SK-N-SH (cell line): ENCODE measurements around the gene EVC. TPM values are rescaled to one million over a fixed set of nuclear protein-coding genes. Genes with fewer than 3 reads are reported as not detected.

ENCODE experiments used
- CTCF ChIA-PET: fragments of 300-600, 350-600 bp; formaldehyde crosslinking; extraction: SDS; loops from one replicate; lab custom pipeline; 2021; lab: Yijun Ruan, JAX
- POLR2A ChIA-PET: fragments of 350-600 bp; sonication (Branson Sonifier 250); formaldehyde crosslinking; extraction: SDS; loops from one replicate; lab custom pipeline; 2020; ENCODE audit warnings: antibody characterized with exemption, inconsistent platforms; lab: Yijun Ruan, JAX
- DNase-seq: peaks from one replicate; pipeline ENCODE4 v3.0.0; 2012
- H2AFZ ChIP-seq: fragments of 200-600 bp; sonication (generic); 2 replicates; pipeline ENCODE4 v1.8.1; 2016; ENCODE audit warnings: antibody characterized with exemption, mild to moderate bottlenecking, low read depth
- H3F3A ChIP-seq: fragments of 200-600 bp; sonication (generic); replicated peaks from 2 replicates; pipeline ENCODE3; 2016; ENCODE audit warnings: antibody characterized with exemption, mild to moderate bottlenecking; ENCODE audit not compliant: insufficient read depth
- H3K27ac ChIP-seq, 2 experiments: fragments of 200-500 bp in 1 of 2; fragments of 200-600 bp in 1 of 2; sonication (Bioruptor generic) in 1 of 2; sonication (generic), shearing (Covaris generic) in 1 of 2; 2 replicates each; pipeline versions ENCODE4 v1.5.1 to v1.6.1; 2014 to 2016; ENCODE audit warnings: low read depth in 2 of 2, inconsistent platforms in 1 of 2, low read length in 1 of 2, mild to moderate bottlenecking in 1 of 2, mixed read lengths in 1 of 2
- H3K27me3 ChIP-seq: fragments of 200-600 bp; sonication (generic), shearing (Covaris generic); 2 replicates; pipeline ENCODE4 v1.6.1; 2016; ENCODE audit warnings: mixed run types; ENCODE audit not compliant: insufficient read depth
- H3K36me3 ChIP-seq, 2 experiments: fragments of 200-500 bp in 1 of 2; fragments of 200-600 bp in 1 of 2; sonication (Bioruptor generic) in 1 of 2; sonication (generic) in 1 of 2; replicated peaks in 1 of 2; 2 replicates each; pipeline versions ENCODE3 to v1.5.1; 2014 to 2016; ENCODE audit warnings: low read length in 1 of 2, mild to moderate bottlenecking in 1 of 2; ENCODE audit not compliant: insufficient read depth in 2 of 2, control insufficient read depth in 1 of 2
- H3K4me1 ChIP-seq, 2 experiments: fragments of 200-500 bp in 1 of 2; fragments of 200-600 bp in 1 of 2; sonication (Bioruptor generic) in 1 of 2; sonication (generic), shearing (Covaris generic) in 1 of 2; 2 replicates each; pipeline versions ENCODE4 v1.5.1 to v1.6.1; 2014 to 2016; ENCODE audit warnings: low read depth in 1 of 2, low read length in 1 of 2, mixed run types in 1 of 2; ENCODE audit not compliant: insufficient read depth in 2 of 2, control insufficient read depth in 1 of 2
- H3K4me2 ChIP-seq: fragments of 200-600 bp; sonication (generic), shearing (Covaris generic); 2 replicates; pipeline ENCODE4 v1.6.1; 2017; ENCODE audit warnings: mixed run types
- H3K4me3 ChIP-seq, 2 experiments: fragments of 200-500 bp in 1 of 2; fragments of 200-600 bp in 1 of 2; sonication (Bioruptor generic) in 1 of 2; sonication (generic), shearing (Covaris generic) in 1 of 2; 2 replicates each; pipeline versions ENCODE4 v1.5.1 to v1.8.1; 2014 to 2016; ENCODE audit warnings: low read depth in 2 of 2, inconsistent platforms in 1 of 2, low read length in 1 of 2, mild to moderate bottlenecking in 1 of 2, mixed read lengths in 1 of 2, moderate library complexity in 1 of 2
- H3K79me2 ChIP-seq: fragments of 200-600 bp; sonication (generic); 2 replicates; pipeline ENCODE4 v1.8.1; 2017; ENCODE audit warnings: mild to moderate bottlenecking; ENCODE audit not compliant: insufficient read depth
- H3K9ac ChIP-seq: fragments of 200-600 bp; sonication (generic); 2 replicates; pipeline ENCODE4 v1.6.1; 2017; ENCODE audit warnings: mixed run types
- H3K9me2 ChIP-seq: fragments of 200-600 bp; sonication (generic); 2 replicates; pipeline ENCODE4 v1.6.1; 2017; ENCODE audit warnings: mixed run types
- H3K9me3 ChIP-seq: fragments of 200-600 bp; sonication (generic); 2 replicates; pipeline ENCODE4 v1.6.1; 2017; ENCODE audit warnings: mixed run types, mild to moderate bottlenecking, moderate library complexity
- H4K20me1 ChIP-seq: fragments of 200-600 bp; sonication (generic); 2 replicates; pipeline ENCODE4 v1.6.1; 2017; ENCODE audit warnings: mild to moderate bottlenecking, mixed run types; ENCODE audit not compliant: insufficient read depth
- ELF1 ChIP-seq: IDR thresholded peaks from 2 replicates; pipeline ENCODE4 v1.4.0; 2012
- FOSL2 ChIP-seq: IDR thresholded peaks from 2 replicates; pipeline ENCODE4 v1.4.0; 2012; ENCODE audit warnings: low read depth, mild to moderate bottlenecking, moderate library complexity, borderline replicate concordance
- MEF2A ChIP-seq: IDR thresholded peaks from 2 replicates; pipeline ENCODE4 v1.4.0; 2012; ENCODE audit warnings: low read depth, borderline replicate concordance
- RFX5 ChIP-seq: IDR thresholded peaks from 2 replicates; pipeline ENCODE4 v1.6.1; 2012; ENCODE audit warnings: mild to moderate bottlenecking, improper control_type of control experiment, low read length
- RXRA ChIP-seq: IDR thresholded peaks from 2 replicates; pipeline ENCODE4 v1.4.0; 2012; ENCODE audit warnings: low read depth, mild to moderate bottlenecking, borderline replicate concordance
- TAF1 ChIP-seq: IDR thresholded peaks from 2 replicates; pipeline ENCODE4 v1.6.1; 2012; ENCODE audit warnings: low read depth, mild to moderate bottlenecking, low read length, moderate library complexity, borderline replicate concordance
- WGBS: methylation state at CpG from one replicate; pipeline ENCODE4 v1.1.6; 2017; ENCODE audit warnings: low lambda C conversion rate; 5-methylcytosine and 5-hydroxymethylcytosine counted together
- polyA plus RNA-seq, 3 experiments: library from polyadenylated mRNA; depleted of rRNA; stranded (reverse); fragments of >200 nt; gene quantifications; 2 replicates each; pipeline ENCODE4 v1.2.3, GENCODE V29; 2012
- TF ChIP-seq, protein P1 (sequence below): IDR thresholded peaks from 2 replicates; pipeline ENCODE4; 2012
- TF ChIP-seq, protein P2 (sequence below): fragments of 150-350 bp; IDR thresholded peaks from 2 replicates; pipeline ENCODE4 v1.6.1; 2016; ENCODE audit warnings: mild to moderate bottlenecking, low read depth, low read length
- TF ChIP-seq, protein P3 (sequence below): fragments of 200-600 bp; sonication (generic); IDR thresholded peaks from 2 replicates; pipeline ENCODE4 v1.6.1; 2017; ENCODE audit warnings: antibody characterized with exemption, mild to moderate bottlenecking, moderate library complexity

The EVC gene
- polyA plus RNA-seq, 1 of the 3 experiments (the other 2 are of a cell fraction) = 3.8 TPM

DNA sequence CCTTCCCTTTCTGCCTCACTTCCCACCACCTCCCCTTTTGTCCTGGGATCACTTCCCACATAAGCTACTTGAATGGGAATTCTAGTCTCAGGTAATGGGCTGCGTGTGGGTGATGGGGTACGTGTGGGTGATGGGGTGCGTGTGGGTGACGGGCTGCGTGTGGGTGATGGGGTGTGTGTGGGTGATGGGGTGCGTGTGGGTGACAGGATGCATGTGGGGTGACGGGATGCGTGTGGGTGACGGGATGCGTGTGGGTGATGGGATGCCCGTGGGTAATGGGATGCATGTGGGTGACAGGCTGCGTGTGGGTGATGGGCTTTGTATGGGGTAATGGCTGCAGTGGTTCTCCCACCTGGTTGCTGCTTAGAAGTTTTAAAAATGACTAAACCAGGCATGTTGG lies 46.2 kb upstream of the EVC start:
- no peak overlapping the region for H3K27ac ChIP-seq
- H3K36me3 ChIP-seq = no peaks in the 10 kb centered on the region
- no peaks in the 10 kb centered on the region for H3K27me3 ChIP-seq
- no peaks in the 10 kb centered on the region; a peak in 1 of 4 replicates for H3K4me1 ChIP-seq
- H3K4me2 ChIP-seq = no peak overlapping the region
- TF ChIP-seq, protein P1, sequence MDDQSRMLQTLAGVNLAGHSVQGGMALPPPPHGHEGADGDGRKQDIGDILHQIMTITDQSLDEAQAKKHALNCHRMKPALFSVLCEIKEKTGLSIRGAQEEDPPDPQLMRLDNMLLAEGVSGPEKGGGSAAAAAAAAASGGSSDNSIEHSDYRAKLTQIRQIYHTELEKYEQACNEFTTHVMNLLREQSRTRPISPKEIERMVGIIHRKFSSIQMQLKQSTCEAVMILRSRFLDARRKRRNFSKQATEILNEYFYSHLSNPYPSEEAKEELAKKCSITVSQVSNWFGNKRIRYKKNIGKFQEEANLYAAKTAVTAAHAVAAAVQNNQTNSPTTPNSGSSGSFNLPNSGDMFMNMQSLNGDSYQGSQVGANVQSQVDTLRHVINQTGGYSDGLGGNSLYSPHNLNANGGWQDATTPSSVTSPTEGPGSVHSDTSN = no peak
- TF ChIP-seq FOSL2 = no peak
- TF ChIP-seq TAF1 = no peak
- no peak for TF ChIP-seq RXRA
- no peak for TF ChIP-seq RFX5
- H3K79me2 ChIP-seq = no peaks in the 10 kb centered on the region
- ChIA-PET POLR2A (no interaction called here), CTCF (no interaction called here)
- no peaks in the 10 kb centered on the region for H3F3A ChIP-seq
- no peak overlapping the region for H3K4me3 ChIP-seq
- no peak overlapping the region for H2AFZ ChIP-seq
- no peak overlapping the region for H3K9ac ChIP-seq
- H3K9me3 ChIP-seq = no peaks in the 10 kb centered on the region
- DNase-seq = no peak
- H4K20me1 ChIP-seq = no peaks in the 10 kb centered on the region
- 68% methylated on average over 12 of the region's 12 CpGs for WGBS
- no peaks in the 10 kb centered on the region for H3K9me2 ChIP-seq

DNA sequence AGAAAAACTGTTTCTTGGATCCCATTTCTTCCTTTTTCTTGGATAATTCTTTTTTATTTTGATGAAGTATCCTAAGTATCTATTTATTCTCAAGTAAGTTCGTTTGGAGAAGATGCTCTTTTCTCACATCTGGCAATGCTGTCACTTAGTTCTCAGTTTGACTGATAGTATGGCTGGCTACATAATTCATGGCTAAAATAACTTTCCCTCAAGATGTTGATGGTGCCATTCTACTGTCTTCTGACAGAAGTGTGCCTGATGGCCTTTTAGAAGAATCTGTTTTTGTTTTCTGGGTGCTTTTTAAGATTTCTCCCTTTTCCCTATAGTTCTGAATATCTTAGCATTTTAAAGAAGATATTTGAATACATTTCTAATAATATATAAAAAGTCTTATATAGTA lies 44.3 kb upstream of the EVC start:
- WGBS = 3% methylated on average over 1 of the region's 1 CpG

More for the DNA sequence above, 44.3 kb upstream of the EVC start:
- H3K36me3 ChIP-seq = no peaks in the 10 kb centered on the region
- CTCF ChIA-PET = no interaction called here
- no peak overlapping the region for H3K4me3 ChIP-seq
- H3K9me3 ChIP-seq = no peaks in the 10 kb centered on the region
- H3K4me2 ChIP-seq = no peak overlapping the region
- H3K79me2 ChIP-seq = no peaks in the 10 kb centered on the region
- no peaks in the 10 kb centered on the region for H3F3A ChIP-seq
- H3K9me2 ChIP-seq = no peaks in the 10 kb centered on the region
- no peak overlapping the region for H2AFZ ChIP-seq
- POLR2A ChIA-PET = no interaction called here
- no peak for DNase-seq
- H4K20me1 ChIP-seq = no peaks in the 10 kb centered on the region
- no peak overlapping the region for H3K9ac ChIP-seq
- H3K27ac ChIP-seq = no peak overlapping the region
- H3K27me3 ChIP-seq = no peaks in the 10 kb centered on the region
- TF ChIP-seq RXRA (no peak), ELF1 (no peak), FOSL2 (no peak), MEF2A (no peak)
- TF ChIP-seq, protein P2, sequence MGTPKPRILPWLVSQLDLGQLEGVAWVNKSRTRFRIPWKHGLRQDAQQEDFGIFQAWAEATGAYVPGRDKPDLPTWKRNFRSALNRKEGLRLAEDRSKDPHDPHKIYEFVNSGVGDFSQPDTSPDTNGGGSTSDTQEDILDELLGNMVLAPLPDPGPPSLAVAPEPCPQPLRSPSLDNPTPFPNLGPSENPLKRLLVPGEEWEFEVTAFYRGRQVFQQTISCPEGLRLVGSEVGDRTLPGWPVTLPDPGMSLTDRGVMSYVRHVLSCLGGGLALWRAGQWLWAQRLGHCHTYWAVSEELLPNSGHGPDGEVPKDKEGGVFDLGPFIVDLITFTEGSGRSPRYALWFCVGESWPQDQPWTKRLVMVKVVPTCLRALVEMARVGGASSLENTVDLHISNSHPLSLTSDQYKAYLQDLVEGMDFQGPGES = no peak
- TF ChIP-seq, protein P3, sequence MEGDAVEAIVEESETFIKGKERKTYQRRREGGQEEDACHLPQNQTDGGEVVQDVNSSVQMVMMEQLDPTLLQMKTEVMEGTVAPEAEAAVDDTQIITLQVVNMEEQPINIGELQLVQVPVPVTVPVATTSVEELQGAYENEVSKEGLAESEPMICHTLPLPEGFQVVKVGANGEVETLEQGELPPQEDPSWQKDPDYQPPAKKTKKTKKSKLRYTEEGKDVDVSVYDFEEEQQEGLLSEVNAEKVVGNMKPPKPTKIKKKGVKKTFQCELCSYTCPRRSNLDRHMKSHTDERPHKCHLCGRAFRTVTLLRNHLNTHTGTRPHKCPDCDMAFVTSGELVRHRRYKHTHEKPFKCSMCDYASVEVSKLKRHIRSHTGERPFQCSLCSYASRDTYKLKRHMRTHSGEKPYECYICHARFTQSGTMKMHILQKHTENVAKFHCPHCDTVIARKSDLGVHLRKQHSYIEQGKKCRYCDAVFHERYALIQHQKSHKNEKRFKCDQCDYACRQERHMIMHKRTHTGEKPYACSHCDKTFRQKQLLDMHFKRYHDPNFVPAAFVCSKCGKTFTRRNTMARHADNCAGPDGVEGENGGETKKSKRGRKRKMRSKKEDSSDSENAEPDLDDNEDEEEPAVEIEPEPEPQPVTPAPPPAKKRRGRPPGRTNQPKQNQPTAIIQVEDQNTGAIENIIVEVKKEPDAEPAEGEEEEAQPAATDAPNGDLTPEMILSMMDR = no peak
- H3K4me1 ChIP-seq = no peaks in the 10 kb centered on the region
